NK-92 (cell line): ENCODE data around the gene ATN1.
"Not testable (repeated sequence)": the region's sequence is repeated elsewhere in the genome, so short reads cannot be mapped to it uniquely, and the experiment has no call there.

Experiments
- DNase-seq: peaks from one replicate; lab custom pipeline; 2025; ENCODE audit not compliant: unreplicated experiment; lab: John Stamatoyannopoulos, UW

The ATN1 gene, protein sequence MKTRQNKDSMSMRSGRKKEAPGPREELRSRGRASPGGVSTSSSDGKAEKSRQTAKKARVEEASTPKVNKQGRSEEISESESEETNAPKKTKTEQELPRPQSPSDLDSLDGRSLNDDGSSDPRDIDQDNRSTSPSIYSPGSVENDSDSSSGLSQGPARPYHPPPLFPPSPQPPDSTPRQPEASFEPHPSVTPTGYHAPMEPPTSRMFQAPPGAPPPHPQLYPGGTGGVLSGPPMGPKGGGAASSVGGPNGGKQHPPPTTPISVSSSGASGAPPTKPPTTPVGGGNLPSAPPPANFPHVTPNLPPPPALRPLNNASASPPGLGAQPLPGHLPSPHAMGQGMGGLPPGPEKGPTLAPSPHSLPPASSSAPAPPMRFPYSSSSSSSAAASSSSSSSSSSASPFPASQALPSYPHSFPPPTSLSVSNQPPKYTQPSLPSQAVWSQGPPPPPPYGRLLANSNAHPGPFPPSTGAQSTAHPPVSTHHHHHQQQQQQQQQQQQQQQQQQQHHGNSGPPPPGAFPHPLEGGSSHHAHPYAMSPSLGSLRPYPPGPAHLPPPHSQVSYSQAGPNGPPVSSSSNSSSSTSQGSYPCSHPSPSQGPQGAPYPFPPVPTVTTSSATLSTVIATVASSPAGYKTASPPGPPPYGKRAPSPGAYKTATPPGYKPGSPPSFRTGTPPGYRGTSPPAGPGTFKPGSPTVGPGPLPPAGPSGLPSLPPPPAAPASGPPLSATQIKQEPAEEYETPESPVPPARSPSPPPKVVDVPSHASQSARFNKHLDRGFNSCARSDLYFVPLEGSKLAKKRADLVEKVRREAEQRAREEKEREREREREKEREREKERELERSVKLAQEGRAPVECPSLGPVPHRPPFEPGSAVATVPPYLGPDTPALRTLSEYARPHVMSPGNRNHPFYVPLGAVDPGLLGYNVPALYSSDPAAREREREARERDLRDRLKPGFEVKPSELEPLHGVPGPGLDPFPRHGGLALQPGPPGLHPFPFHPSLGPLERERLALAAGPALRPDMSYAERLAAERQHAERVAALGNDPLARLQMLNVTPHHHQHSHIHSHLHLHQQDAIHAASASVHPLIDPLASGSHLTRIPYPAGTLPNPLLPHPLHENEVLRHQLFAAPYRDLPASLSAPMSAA (N-terminal part only)

GRCh38 chr12:6927379-6928021 lies at the start of gene ATN1:
ATN1 (plus strand) TSS chr12:6927959; CDS start chr12:6934002, 6,043 bp downstream.
- DNase-seq = no peak

DNA sequence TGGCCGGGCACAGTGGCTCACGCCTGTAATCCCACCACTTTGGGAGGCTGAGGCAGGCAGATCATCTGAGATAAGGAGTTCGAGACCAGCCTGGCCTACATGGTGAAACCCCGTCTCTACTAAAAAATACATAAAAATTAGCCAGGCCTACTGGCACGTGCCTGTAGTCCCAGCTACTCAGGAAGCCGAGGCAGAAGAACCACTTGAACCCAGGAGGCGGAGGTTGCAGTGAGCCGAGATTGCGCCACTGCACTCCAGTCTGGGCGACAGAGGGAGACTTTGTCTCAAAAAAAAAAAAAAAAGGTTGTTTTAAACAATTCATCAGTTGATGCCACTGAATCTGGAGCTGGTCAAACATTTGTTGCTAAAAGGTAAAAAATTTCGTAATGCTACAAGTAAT lies 47.9 kb upstream of the ATN1 start:
- DNase-seq = not testable (repeated sequence)

- DNase-seq = no peak
Measured at GRCh38 chr12:6883252-6883651, 44.5 kb upstream of the ATN1 start.

DNA sequence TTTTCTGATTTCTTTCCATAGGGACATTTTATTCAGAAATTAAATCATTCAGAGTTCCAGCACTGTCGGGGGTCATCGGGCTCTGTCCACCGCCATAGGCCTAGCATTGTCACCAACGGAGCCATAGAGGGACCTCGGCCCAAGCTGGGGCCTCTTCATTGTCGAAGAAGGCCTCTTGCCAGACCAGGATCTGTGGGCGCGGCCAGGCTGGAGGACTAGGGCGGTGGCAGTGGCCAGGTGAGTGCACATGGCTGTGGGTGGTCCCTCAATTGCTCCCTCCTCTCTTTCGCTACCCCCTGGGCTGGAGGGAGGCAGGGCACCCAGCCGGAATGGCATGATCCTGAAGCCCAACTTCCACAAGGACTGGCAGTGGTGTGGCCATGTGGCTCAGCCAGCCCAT lies 44.1 kb upstream of the ATN1 start:
- DNase-seq = no peak

DNA sequence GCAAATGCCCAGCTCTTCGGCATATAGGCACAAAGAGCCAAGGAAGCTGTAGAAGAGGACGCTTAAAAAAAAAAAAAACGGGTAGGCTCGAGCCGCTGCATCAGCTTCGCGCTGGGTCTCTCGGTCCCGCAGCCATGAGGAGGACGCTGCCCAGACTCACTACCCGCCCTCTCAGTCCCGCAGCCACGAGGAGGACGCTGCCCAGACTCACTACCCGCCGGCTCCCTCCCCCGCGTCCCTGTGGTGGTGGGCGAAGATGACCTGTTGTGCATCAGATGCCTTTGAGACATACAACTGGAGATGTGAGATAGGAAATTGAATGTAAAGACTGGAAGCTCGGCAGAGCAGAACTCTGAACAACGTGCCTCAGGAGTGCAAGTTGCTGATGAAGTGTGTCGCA lies 43.2 kb upstream of the ATN1 start:
- no peak for DNase-seq

DNA sequence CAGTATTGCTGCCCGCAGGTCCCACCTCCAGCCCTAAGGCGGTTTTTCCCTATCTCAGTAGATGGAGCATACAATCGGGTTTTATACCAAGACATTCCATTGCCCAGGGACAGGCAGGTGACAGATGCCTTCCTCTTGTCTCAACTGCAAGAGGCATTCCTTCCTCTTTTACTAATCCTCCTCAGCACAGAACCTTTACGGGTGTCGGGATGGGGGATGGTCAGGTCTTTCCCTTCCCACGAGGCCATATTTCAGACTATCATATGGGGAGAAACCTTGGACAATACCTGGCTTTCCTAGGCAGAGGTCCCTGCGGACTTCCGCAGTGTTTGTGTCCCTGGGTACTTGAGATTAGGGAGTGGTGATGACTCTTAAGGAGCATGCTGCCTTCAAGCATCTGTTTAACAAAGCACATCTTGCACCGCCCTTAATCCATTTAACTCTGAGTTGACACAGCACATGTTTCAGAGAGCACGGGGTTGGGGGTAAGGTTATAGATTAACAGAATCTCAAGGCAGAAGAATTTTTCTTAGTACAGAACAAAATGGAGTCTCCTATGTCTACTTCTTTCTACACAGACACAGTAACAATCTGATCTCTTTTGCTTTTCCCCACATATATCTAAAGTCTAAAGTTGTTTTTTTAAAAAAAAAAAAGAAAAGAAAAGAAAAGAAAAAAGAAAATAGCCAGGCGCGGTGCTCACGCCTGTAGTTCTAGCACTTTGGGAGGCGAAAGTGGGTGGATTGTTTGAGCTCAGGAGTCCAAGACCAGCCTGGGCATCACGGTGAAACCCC lies 41.4 kb upstream of the ATN1 start:
- not testable (repeated sequence) for DNase-seq

DNA sequence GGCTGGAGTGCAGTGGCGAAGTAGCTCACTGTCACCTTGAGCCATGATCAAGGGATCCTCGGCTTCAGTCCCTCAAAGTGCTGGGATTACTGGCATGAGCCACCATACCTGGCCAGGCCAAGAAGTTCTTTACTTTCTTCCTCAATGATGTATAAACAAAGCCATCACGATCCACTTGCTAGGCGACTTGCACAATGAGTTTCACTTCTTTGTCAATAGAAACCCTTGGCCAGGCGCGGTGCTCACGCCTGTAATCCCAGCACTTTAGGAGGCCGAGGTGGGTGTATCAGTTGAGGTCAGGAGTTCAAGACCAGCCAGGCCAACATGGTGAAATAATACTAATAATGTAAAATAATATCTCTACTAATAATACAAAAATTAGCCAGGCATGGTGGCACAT lies 40.3 kb upstream of the ATN1 start:
- DNase-seq = no peak

GRCh38 chr12:6888360-6888759 lies 39.4 kb upstream of the ATN1 start:
- no peak for DNase-seq

GRCh38 chr12:6888794-6889193 lies 39.0 kb upstream of the ATN1 start:
- DNase-seq = not testable (repeated sequence)

DNA sequence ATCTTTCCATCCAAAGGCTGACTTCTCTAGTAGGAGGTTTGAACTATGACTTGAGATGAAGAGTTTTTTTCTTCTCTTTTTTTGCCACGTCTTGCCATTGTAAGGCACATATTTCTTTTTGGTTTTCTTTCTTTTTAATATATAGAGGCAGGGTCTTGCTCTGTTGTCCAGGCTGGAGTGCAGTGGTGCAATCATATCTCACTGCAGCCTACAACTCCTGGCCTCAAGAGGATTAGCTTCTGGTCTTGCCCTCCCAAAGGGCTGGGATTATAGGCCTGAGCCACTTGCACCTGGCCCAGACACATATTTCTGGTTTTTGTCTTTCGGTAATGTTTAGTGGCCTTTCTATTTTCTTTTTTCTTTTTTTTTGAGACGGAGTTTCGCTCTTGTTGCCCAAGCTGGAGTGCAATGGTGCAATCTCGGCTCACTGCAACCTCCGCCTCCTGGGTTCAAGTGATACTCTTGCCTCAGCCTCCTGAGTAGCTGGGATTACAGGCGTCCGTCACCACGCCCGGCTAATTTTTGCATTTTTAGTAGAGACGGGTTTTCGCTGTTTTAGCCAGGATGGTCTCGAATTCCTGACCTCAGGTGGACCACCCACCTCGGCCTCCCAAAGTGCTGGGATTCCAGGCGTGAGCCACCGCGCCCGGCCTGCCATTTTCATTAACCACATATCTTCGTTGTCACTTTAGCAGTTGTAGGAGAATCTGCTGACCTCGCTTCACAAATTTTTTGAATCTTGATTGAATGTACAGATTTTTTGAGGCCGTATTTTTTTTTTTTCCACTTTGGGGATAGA lies 37.8 kb upstream of the ATN1 start:
- DNase-seq = not testable (repeated sequence)

DNA sequence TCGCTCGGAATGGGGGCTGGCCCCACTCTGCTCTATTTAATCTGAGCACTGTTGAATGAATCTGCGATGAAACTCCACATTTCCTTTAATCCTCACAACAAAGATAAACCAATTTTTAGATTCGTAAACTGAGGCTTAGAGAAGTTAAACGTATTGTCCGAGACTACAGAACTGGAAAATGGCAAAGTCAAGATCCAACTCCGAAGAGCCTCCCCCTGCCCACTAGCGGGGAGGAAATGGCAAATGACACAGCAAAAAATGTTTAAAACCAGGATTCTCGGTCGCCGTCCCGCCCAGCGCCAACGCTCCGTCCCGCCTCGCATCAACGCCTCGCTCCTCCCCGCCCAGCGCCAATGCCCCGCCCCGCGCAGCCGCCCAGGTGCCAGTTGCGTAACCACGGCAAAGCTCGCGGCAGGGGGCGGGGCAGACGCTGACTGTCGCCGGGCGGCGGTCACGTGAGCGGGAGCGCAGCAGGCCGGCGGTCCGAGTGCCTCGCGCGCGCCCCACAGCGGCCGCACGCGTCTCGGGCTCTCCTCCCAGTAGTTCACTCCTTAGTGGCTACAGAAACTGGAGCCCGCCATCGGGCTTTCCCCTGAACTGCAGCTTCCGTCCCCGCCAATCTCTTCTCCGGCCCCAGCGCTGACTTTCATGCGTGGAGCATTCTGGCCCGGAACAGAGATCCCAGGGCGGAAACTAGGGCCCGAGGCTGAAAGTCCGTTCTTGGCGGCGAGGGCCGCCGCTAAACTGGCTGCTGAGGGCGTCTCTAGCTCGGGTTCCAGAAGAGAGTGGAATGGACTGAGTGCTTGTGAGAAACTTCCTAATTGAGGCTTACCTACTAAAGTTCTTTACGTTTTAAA lies 36.7 kb upstream of the ATN1 start:
- peak; percentile 93 for DNase-seq

GRCh38 chr12:6891646-6892001 lies 36.1 kb upstream of the ATN1 start:
- DNase-seq = no peak

DNA sequence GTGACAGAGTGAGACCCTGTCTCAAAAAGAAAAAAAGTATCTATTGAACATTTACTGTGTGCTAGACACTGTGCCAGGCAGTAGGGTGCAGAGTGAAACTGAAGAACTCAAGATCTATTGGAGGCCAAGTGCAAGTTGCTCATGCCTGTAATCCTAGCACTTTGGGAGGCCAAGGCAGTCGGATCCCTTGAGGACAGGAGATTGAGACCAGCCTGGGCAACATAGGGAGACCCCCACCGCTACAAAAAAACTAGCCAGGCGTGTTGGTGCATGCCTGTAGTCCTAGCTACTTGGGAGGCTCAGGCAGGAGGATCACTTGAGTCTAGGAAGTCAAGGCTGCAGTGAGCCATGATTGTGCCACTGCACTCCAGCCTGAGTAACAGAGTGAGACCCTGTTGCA lies 35.1 kb upstream of the ATN1 start:
- DNase-seq = not testable (repeated sequence)

- DNase-seq = no peak
Measured at GRCh38 chr12:6894321-6894720, 33.4 kb upstream of the ATN1 start.

DNA sequence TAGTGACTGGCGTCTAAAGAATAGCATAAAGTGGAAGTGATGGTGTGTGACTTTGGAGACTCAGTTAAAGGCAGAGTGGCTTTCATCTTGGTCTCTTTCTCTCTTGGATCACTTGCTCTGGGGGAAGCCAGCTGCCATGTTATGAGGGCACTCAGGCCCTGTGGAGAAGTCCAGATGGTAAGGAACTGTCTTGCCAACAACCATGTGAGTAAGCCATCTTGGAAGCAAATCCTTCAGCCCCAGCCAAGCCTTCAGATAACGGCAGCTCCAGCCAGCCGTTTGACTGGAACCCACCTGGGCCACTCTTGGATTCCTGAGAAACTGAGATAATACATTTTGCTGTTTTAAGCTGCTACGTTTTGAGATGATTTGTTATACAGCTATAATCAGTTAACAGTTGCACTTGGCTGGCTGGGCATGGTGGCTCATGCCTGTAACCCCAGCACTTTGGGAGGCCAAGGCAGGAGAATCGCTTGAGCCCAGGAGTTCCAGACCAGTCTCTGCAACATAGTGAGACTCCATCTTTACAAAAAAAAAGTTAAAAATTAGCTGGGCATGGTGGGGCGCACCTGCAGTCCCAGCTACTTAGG lies 30.8 kb upstream of the ATN1 start:
- DNase-seq = no peak

GRCh38 chr12:6899427-6899826 lies 28.3 kb upstream of the ATN1 start:
- no peak for DNase-seq

GRCh38 chr12:6899837-6900519 lies 27.8 kb upstream of the ATN1 start:
- DNase-seq = no peak

- DNase-seq = no peak
Measured at GRCh38 chr12:6902448-6902847, 25.3 kb upstream of the ATN1 start.
